ENCODE data around the gene C1QTNF7.

C1QTNF7 gene

GRCh38 chr4:15385928-15386327, 41.9 kb upstream of the C1QTNF7 start:
- no peak overlapping the region for H3K4me3 ChIP-seq (ENCODE audit: low read depth, low read length)
- no peak for DNase-seq (ENCODE audit: low read depth)
- TF ChIP-seq, protein P1, sequence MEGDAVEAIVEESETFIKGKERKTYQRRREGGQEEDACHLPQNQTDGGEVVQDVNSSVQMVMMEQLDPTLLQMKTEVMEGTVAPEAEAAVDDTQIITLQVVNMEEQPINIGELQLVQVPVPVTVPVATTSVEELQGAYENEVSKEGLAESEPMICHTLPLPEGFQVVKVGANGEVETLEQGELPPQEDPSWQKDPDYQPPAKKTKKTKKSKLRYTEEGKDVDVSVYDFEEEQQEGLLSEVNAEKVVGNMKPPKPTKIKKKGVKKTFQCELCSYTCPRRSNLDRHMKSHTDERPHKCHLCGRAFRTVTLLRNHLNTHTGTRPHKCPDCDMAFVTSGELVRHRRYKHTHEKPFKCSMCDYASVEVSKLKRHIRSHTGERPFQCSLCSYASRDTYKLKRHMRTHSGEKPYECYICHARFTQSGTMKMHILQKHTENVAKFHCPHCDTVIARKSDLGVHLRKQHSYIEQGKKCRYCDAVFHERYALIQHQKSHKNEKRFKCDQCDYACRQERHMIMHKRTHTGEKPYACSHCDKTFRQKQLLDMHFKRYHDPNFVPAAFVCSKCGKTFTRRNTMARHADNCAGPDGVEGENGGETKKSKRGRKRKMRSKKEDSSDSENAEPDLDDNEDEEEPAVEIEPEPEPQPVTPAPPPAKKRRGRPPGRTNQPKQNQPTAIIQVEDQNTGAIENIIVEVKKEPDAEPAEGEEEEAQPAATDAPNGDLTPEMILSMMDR (IDR thresholded peaks at IDR 0.05; ENCODE audit: low read depth, low read length, missing control alignments): no peak
- in situ Hi-C loops (cut with HindIII; ENCODE audit: low sequenced_read_pairs): no loop called here

DNA sequence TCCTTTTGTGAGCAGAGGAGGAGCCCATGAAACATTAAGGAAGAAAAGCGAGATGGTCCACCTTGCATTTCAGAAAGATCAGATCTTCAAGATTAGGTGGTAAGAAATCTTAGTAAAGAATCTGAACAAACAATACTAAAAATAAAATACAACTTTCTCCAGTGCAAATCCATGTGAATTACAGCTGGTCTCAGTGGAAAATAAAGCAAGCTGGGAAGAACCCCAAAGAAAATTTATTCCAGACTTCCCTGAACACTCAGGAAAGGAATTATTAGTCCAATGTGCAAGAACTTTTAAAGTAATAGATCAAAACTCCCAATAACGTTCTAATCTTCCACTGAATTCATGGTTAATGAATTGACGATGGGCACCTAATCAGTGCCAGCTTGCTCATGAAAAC, 37.3 kb upstream of the C1QTNF7 start:
- in situ Hi-C loops (cut with HindIII; ENCODE audit: low sequenced_read_pairs): no loop called here
- no peak overlapping the region for H3K4me3 ChIP-seq (ENCODE audit: low read depth, low read length)
- DNase-seq (ENCODE audit: low read depth): no peak
- TF ChIP-seq, protein P1 (IDR thresholded peaks at IDR 0.05; ENCODE audit: low read depth, low read length, missing control alignments): no peak

GRCh38 chr4:15392053-15392805, 35.6 kb upstream of the C1QTNF7 start:
- no peak for DNase-seq (ENCODE audit: low read depth)
- TF ChIP-seq, protein P1 (IDR thresholded peaks at IDR 0.05; ENCODE audit: low read depth, low read length, missing control alignments): no peak
- no peak overlapping the region for H3K4me3 ChIP-seq (ENCODE audit: low read depth, low read length)
- in situ Hi-C loops (cut with HindIII; ENCODE audit: low sequenced_read_pairs): no loop called here

DNA sequence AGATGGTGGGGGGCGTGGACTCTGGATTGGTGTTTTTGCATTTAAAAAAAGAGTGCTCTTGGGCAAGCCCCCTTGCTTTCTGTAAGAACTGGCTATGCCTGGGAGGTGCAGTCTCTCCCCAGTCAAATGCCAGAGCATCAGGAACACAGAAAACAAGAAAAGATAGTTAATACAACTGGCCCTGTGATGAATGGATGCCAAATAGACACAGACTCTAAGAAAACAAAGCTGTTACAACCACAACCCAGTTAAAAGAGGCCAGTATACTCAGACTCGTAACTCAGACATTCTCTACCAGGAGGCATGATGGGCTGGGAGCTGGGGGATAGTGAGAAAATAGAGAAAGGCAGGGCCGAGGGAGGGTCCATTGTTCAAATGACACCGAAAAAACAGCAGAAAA, 32.5 kb upstream of the C1QTNF7 start:
- in situ Hi-C loops (cut with HindIII; ENCODE audit: low sequenced_read_pairs): no loop called here
- H3K4me3 ChIP-seq (ENCODE audit: low read depth, low read length): no peak overlapping the region
- no peak for DNase-seq (ENCODE audit: low read depth)
- TF ChIP-seq, protein P1 (IDR thresholded peaks at IDR 0.05; ENCODE audit: low read depth, low read length, missing control alignments): no peak

DNA sequence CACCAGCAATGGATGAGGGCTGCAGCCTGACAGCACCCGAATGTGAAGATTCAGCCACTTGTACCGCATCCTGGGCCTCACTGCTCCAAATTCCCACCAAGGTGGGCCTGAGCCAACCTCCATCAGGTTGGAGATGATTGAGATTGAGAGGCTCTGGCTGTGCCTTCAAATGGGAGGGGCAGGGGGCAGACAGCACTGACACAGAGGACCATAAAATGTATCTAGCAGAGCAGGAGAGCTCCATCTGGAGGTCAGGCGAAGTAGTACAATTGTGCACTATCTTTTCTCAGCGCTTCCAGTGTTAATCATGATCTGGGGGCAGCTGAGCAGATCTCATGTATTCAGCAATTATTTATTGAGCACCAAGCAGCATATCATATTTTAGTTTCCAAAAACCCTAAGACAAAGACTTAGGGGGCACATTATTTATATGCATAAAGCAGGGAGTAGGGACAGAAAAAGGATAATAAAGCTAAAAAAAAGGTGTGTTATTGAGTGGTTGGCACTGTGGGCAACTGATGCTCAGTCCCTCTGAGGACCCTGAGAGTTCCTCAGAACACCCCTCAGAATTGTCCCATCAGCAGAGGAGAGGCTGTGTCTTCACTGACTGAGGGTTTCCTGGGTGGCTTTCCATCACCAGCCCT, 31.6 kb upstream of the C1QTNF7 start:
- in situ Hi-C loops (cut with HindIII; ENCODE audit: low sequenced_read_pairs): no loop called here
- DNase-seq (ENCODE audit: low read depth): peak; percentile 16
- no peak overlapping the region for H3K4me3 ChIP-seq (ENCODE audit: low read depth, low read length)
- TF ChIP-seq, protein P1 (IDR thresholded peaks at IDR 0.05; ENCODE audit: low read depth, low read length, missing control alignments): peak; percentile 76

- TF ChIP-seq, protein P1 (IDR thresholded peaks at IDR 0.05; ENCODE audit: low read depth, low read length, missing control alignments): no peak
- in situ Hi-C loops (cut with HindIII; ENCODE audit: low sequenced_read_pairs): no loop called here
- H3K4me3 ChIP-seq (ENCODE audit: low read depth, low read length): no peak overlapping the region
- no peak for DNase-seq (ENCODE audit: low read depth)
Observed at GRCh38 chr4:15398001-15398400, 29.8 kb upstream of the C1QTNF7 start.
